ENCODE measurements around the gene HOXB5. TPM values are rescaled to one million over a fixed set of nuclear protein-coding genes. Genes with fewer than 3 reads are reported as not detected.

HOXB5 gene
- total RNA-seq, result not detected
- long read RNA-seq, result 0 reads

DNA sequence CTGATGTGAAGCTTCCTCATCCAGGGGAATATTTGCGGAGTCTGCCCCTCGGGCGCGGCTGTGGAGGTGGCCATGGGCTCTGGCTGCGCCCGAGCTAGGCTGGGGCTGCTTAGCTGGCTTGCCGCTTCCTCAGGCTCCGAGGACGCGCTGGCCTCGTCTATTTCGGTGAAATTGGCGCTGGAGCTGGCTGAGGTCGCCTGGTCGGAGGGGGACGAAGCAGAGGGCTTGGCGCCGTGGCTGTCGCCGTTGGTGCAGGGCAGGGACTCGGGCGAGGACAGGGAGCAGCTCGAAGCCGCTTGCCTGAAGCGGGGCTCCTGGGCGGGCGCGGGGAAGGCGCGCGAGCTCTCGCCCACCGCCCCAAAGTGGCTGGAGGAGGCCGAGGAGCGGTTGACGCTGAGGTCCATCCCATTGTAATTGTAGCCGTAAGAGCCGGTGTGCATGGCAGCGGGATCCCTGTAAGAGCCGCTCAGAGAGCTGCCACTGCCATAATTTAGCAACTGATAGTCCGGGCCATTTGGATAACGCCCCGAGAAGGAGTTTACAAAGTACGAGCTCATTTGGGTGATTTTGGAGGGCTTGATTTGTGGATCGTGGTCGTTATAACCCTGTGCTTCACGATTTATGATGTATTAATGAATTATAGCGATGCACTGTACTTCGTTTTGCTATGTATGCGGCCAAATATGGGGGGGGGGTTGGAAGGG lies at the start of gene HOXB5:
Gene HOXB5, minus strand, starts transcription at position 654 of the 704 bp plus-strand sequence. Its CDS starts 97 bp downstream, at position 557.
- intact Hi-C loops (cut with DNase I), result loop anchor here (5.0 to 10.0 kb wide), 2 partner anchors 256 to 348 kb away; no protein-coding TSS in a partner anchor
- DNase-seq (ENCODE audit: low spot score), result no peak

DNA sequence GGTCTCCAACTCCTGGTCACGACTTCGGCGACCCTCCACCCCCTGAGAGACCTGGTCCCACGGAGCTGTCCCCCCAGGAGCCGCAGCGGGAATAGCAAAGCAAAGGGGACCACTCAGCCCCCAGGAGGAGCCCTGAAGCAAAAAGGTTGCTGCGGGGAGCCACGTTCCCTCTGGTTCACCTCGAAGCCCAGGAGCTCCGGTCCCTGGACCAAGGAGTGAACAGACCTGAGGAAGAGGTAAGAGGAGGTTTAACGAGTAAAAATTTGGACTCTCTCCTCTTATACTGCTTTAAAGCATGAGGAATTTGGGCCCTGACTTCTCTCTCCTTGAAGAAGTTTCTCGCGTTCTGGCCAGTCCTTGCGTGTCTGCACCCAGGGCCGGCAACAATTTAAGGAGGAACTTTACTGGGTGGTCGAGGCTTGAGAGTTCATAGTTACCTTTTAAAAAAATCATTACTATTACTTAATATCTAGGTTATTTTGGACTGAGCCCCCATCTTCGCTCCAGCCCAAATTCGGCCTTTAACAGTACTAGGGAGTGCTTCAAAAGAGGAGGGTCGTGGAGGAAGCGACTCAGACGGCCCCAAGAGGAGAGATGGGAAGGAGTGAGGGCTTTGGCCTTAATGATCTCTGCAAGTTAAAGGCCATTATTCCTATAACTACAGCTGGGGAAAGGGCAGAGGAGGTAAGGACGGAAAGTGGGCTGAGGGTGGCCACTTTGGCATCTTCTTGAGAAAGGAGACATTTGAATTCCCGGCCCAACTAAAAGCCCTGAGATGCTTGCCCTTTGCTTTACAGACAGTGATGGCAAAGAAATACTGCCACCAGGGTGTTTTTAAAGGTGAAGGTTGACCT lies 49.5 kb upstream of the HOXB5 start:
- DNase-seq (ENCODE audit: low spot score), result no peak
- intact Hi-C loops (cut with DNase I), result no loop called here

DNA sequence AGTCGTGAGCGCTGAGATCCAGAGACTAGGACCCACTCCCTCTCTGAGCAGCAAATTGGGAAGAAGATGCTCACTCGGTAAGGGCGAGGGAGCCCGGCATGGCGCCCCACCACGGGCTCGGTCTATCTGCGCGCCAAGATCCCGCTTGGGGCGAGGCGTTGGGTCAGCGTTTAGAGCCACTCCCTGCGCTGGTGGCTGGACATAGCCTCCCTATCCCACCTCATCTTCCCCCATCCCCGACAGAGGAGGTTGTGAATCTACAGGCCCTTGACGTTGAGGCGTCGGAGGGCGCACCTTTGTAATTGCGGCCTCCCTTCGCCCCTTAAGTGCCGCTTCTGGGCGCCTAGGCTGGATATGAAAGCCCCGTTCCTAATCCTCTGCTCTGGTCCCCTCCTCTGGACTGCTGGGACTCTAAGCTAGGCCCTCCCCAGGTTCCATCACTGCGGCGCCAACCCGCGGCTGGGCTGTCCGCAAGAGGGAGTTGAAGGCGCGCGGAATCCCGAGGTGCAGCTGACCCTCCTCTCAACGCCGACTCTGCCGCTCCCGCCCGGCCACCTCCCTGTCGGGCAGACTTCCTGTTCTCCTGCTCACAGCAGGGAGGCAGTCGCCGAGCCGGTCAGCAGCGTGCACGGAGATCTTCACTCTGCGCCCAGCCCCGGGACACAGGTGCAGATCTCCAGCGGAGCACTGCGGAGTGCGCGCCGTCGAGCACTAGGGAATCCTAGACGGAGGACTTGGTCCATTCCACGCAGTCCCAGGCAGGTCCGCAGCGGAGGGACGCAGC lies 48.7 kb upstream of the HOXB5 start:
- intact Hi-C loops (cut with DNase I), result no loop called here
- DNase-seq (ENCODE audit: low spot score), result no peak

DNA sequence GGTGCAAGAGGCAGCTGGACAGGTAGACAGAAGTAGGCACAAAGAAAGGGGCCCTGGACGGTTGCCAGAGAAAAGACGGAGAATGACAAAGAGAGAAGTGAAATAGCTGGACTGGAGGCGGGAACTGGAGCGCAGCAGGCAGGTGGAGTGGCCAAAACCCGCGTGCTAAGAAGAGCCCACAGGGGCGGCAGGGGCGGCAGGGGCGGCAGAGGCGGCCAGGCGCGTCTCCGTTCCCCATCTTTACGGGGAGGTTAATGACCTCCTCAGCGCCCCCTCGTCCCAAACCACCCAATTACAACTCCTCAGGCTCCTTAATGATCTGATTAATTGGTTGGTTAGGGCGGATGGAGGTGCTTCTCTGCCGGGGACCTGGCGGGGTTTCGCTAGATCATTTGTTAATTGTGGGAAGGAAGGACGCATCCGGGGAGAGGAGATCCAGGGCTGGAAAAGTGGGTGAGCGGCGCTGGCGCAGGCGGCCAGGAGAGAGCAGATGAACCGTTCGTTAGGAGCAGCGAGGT lies 48.0 kb upstream of the HOXB5 start:
- intact Hi-C loops (cut with DNase I), result no loop called here
- no peak for DNase-seq (ENCODE audit: low spot score)

DNA sequence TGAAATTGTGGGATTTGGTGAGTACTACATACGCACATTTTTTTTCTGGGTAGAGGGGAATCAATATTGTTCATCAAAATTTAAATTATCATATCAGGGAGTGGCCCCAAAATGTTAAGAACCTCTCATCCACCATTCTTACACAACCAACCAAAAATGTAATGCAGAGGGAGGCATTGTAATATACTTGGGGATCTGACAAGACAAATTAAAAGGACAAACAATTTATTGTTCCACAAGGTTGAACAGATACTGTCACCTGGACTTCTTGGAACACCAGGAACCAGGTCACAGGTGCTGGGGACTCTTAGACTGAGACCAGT lies 47.2 kb upstream of the HOXB5 start:
- intact Hi-C loops (cut with DNase I), result no loop called here
- DNase-seq (ENCODE audit: low spot score), result no peak

DNA sequence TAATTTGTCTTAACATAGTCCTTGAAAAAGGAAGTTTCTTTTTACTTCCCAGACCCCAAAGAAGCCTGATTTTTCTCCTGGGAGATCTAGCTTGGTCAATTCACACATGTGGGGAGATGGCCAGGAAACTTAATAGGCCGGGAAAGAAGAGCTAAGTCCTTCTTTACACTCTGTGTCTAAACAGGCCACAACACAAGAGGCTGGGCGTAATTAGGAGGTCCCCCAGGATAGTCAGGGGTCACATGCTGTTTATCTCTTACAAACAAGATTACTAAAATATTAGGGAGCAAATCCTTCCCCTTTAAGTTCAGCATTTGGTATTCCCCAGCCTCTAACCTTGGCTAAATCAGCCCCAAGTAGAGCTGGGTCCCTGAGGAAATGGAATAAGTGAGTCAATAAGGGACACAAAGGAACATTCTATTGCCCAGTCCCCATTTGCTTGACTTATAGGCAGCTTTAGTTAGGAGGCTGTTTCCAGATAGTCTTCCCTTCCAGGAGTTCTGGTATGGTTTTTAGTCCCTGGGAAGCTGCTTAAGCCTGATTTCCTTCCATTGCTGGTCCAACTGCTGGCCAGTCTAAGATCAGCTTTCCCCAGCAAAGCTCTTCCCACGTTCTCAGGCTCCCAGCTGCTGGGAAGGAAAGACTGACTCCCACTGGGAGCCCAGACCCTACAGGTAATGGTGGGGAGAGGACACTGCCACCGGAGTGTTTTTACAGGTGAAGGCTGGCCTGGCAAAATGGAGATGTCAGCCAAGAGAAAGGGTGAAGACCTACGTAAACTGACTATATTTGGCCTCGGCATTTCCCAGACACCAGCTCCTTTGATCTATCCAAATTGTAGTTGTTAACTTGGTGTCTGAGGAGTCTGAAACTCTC lies 46.6 kb upstream of the HOXB5 start:
- intact Hi-C loops (cut with DNase I), result no loop called here
- DNase-seq (ENCODE audit: low spot score), result no peak

DNA sequence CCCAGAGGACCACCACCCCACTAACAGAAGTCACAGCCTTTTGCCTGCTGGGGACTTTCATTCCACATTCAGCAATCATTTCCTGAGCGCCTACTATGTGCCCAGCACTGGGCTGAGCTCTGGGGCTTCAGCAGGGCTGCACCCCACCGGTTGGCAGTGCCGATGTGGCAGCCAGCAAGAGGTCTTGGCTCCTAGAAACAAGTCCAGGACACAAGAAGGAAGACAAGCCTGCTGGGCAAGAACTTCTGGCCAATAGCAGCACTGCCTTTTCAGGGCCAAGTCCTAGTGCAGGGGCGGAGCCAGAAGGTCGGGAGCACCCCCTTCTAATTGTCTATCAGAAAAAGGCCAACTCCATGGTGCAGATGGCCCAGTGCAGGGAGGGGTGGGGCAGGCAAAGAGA lies 45.6 kb upstream of the HOXB5 start:
- intact Hi-C loops (cut with DNase I), result no loop called here

DNA sequence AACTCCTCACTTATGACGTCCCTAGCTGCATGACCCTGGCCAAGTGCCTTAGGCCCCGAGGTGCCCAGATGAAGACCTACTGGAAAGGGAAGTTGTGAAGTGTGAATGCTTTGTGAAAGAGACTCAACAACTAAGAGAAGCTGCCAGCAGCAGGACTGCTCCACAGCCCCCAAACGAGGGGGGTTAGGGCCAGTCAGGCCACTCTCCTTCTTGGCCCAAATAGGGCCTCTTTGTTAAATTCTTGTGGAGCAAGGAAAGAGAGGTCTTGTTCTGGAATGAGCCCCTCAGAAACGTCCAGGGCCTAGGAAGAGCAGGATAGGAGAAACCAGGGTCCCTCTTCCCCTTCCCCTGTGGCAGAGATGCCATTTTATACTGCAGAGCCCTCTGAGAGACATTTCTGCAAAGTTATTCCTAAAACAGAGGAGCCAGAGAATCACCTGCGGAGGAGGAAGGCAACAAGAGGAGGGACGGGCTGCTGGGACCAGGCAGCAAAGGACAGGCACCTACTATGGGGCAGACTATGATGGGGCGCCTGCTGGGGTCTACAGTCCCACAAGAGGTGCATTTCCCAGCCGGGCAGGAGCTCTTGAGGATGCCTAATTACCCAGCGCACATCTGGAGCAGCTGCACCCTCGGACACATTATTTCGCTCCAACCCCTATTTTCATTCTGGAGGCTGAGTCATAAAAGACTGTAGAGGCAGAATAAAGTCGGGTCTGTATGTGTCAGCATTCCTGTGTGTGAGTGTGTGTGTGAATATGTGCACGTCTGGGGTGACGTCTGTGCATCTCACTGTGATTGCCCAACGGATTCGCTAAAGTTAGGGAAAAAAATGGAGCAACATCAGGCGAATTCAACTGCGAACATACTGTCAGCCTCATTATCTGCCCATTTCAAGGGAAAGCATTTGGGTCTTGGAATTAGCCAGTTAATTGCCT lies 44.0 kb upstream of the HOXB5 start:
- intact Hi-C loops (cut with DNase I), result no loop called here
- DNase-seq (ENCODE audit: low spot score), result peak; percentile 53

More for the DNA sequence above, 45.6 kb upstream of the HOXB5 start:
- DNase-seq (ENCODE audit: low spot score), result no peak

DNA sequence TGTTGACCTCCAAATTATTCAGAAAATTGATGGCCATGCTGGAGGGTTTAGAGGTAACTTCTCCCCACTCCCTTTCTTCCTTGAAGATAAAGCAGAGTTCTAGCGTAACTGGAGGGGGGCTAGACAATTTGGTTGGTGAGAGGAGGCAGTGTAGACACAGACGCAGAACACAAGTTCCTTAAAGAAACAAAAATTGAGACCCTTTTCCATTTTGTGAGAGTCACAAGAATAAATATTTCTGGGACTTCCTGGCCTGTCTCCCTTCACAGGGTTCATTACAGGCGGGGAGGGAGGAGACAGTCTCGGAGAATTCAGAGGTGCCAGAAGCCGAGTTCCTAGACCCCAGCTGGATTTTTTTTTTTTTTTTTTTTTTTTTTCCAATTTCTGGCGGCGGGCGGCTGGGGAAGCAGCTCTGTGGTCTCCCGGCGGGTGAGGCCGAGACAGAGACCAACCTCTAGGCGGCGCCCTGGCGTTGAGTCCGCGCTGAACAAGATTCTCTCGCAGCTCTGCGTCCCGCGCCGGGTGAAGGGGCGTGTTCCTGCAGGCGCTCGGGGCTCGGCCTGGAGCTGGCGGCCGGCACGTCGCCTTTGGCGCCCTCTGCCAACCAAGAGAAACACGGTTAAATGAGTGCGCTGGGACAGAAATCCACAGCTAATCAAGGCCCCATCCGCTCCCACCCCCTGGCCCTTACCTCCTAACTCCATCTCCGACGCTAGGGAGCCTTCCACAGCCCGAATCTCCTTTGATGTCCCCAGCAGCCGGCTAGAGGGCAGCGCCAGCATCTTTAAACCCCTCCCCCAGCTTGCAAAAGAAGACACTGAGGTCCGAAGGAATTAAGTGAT lies 42.8 kb upstream of the HOXB5 start:
- intact Hi-C loops (cut with DNase I), result no loop called here
- DNase-seq (ENCODE audit: low spot score), result no peak

DNA sequence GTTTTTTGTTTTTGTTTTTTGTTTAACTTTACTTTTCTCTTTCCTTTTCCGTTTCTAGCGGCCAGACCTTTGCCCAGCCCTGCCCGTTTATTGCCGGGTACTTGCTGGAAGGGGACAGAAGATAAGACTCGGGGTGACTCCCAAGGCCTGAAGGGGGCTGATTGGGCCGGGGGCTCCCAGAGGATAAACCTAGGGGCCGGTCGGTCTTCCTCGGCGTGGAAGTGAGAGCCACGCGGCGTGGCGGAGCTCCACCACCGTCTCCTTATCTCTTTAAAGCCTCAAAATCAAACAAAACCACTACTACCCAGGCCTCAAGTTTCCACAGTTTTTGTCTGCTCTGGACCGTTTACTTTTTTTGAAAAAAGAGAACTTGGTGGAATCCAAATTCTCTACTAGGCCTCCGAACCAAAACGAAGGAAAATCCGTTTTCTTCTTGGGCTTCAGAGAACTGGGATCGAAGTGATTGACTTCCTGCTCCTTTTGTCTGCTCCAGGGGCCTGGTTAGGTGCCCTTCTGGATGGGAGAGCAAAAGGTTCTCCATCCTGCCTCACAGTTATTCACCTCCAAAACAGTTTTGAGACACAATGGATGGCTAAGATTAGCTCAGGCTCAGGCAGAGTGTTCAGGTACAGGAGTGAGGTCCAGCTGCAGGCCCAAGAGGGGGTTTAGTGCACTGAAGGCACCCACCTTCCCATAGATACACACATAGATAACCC lies 41.1 kb upstream of the HOXB5 start:
- intact Hi-C loops (cut with DNase I), result no loop called here
- DNase-seq (ENCODE audit: low spot score), result no peak

DNA sequence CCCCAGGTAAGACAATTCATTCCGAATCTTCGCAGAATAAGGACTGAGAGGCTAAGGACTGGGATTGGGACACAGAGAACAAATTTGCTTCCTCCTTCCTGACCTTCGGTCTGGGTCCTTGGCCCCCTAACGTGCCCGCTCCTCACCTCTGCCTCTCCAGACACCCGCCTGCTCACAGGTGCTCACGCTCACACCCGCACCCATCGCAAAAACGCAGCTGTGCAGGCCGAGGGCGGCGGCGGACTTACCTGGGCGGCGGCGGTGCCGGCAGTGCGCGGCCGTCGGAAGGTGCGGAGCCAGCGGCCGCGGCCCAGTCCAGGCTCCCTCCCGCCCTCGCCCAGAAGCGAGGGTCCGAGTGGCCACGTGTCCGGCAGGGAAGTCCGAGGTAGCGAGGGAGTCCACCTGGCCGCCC lies 39.7 kb upstream of the HOXB5 start:
- intact Hi-C loops (cut with DNase I), result no loop called here
- no peak for DNase-seq (ENCODE audit: low spot score)

DNA sequence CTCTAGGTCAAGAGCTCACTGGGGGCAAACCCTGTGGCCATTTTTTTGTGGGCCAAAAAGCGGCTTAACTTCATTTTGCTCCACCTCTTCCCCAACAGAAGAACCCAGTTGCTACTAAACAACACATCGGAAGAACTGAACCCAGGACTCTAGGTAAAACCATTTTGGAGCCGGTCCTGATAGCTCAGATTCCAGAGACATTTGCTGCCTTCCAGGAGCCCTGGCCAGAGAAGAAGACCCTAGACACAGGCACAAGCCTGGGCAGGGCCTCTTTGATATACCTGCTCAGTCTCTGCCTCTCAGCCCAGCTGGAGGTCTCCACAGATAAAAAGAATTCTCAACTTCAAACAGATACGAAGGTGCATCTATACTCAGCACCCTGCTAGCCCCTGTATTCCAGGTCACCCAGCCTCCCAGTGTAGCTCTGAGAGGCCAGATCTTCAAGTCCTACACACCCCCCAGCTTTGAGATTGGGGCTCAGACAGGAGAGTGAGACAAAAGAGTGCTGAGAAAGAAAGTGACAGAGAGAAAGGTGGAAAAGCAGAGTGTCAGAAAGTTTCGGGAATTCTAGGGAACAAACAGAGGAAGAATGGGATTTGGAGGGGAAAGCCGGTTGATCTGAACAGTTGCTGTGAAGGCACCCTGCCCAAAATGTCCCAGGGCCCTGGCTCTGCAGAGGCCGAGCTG lies 39.1 kb upstream of the HOXB5 start:
- no peak for DNase-seq (ENCODE audit: low spot score)
- intact Hi-C loops (cut with DNase I), result no loop called here

DNA sequence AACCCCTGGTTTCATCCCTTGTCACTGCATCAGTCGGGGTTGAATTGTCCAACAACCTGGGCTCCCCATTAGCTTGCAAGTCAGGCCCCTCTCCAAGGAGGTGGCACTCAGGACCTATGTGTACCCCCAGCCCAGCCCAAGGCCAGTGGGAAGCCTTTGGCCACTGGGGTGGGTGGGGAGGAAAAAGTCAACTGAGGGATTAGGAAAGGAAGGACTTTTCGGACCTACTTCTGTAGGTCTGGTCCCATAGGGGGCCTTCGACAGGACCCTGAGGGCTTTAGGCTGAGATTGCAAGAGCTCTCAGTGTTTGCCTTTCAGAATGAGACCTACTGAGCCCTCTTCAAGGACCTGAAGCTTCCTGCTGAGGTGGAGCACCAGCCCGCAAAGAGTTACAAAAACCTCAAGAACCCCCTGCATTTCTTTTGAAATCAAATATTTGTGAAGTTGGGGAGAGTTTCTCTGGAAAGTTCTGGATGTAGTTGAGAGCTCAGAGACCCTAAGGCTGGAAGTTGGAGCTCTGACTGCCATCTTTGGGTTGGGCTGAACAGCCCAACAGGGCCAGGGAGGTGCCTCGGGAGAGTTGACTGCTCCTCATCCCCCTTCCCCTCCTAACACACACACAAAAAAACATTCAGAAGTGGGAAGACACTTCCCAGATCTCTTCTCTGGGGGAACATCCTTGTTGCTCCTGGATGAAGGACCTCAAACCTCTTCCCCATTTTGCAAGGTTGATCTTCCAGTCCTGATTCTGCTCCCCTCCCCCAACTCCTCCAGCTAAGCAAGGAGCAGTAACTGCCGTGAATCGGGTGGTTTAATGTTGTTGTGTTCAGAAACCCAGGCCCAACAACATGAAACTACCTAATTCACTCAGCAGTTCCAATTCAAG lies 38.4 kb upstream of the HOXB5 start:
- intact Hi-C loops (cut with DNase I), result no loop called here
- peak; percentile 49 for DNase-seq (ENCODE audit: low spot score)

DNA sequence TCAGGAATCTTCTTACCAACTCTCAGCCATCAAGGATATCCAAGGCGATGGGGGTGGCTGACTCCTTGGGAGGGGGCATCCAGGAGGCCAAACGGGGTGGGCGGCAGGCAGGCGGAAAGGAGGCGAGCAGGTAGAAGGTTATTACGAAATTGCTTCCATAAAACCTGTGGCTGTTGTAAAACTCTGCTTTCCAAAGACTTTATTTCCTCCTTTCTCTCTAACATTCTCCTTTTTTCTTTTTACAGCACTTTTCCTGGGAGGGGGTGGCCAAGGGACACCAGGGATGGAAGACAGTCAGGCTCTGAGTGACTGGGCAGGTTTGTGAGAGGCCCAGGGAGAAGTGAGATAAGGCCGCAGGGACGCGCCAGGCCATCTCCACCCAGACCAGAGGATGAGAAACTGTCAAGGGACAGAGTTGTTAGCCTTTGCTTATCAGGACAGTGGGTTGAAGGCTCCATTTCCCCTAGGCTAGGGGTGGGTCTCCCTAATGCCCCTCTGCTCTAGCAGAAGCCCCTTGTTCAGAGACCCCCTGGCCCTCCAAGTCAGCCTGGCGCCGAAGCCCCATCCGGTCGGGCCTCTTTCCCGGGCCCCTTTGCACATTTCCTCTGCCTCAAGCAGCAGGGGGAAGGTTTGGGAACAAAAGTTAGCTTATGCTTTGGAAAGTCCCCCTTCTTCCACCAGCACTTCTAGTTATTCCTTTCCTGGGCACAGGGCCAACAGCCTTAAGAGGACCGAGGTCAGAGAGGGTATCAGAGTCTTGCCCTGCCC lies 37.5 kb upstream of the HOXB5 start:
- intact Hi-C loops (cut with DNase I), result no loop called here
- no peak for DNase-seq (ENCODE audit: low spot score)
